Medulla oblongata (tissue), 1 donor: Measurements from ENCODE around the gene FGFR3.
A peak's percentile ranks its signal among the peaks of the same experiment; 100 is the strongest.

Experiments used
- DNase-seq: peaks from one replicate; pipeline ENCODE4 v3.0.0-alpha.2; 2015; ENCODE audit errors: extremely low spot score

Gene FGFR3

DNA sequence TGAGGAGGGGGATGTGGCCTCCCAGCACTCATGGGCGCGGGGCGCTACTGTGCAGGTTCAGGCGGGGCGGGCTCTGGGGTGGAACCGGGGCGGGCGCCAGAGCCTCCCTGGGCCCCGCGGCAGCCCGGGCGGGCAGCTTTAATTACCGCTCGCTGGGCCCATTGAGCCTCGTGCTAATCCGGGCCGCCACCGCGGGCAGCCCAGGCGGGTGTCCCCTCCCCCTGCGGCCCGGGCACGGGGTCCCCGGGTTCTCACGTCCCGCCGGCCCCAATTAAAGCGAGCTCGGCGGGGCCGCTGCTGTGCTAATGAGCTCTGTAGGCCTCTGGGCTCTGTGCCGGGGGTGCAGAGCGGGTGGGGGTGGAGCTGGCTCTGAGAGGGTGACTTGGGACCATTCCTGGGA, 22.8 kb upstream of the FGFR3 start:
- DNase-seq: no peak

GRCh38 chr4:1770791-1771231, 22.3 kb upstream of the FGFR3 start:
- DNase-seq: no peak

- no peak for DNase-seq
Observed at GRCh38 chr4:1771555-1772305, 21.4 kb upstream of the FGFR3 start.

DNA sequence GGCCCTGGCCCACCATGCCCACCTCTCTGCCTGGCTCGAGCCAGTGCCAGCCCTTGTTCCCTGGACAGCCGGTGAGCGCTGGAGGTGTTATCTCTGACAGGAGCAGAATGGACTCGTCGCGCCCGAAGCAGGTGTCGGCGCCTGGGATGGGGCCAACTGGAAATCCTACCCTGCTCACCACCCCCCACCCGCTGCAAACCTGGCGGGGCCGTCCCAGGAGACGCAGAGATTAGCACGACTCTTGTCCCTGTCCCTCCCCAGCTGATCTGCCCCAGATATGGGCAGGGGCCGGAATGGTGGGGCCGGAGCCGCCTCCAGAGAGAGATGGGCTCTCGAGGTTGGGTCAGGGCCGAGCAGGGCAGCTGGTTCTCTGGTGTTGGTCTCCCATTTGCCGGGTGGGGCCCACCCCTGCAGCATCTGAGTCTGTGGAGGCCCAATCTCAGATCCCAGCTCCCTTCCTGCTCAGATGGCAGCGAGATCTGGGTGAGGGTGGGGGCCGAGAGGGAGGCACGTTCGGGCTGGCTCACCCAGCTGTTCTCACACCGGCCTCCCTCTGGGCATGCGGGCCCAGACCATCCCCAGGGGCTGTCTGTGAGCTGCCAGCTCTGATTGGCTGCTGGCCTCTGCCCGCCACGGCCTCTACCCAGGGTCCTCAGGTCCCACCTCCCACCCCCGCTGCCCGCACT, 20.1 kb upstream of the FGFR3 start:
- no peak for DNase-seq

- no peak for DNase-seq
Observed at GRCh38 chr4:1773754-1774153, 19.3 kb upstream of the FGFR3 start.

DNA sequence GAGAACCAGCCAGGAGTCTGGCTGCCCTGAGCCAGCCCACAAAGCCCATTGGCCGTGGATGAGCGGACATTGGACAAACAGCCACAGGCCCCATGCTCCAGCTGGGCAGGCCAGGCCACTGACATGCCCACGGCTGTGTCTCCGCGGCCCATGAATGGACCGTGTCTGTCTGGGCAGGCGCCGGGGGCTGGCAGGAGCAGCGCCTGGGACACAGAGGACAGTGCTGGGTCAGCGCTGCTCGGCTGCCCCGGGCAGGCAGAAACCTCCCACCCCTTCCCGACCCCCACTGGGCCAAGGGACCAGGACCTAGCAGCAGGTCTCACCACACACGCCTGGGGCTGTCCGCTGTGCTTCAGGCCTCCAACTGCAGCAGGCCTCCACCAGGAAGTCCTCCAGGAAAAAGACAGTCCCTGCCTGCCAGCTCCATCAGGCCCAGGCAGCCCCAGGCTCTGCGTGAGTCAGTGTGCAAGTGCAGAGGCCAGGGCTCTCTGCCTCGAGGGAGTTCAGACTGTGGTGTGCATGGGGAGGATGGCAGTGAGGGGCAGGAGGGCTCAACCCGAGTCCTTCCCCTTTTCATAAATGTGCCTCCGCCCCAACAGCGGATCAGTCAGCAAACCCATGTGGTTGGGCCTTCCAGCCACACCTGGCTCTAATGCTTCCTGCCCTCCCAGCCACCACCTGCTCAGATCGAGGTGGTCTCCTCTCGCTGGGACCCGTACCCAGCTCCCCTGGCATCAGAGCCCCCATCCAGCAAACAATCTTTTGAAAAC, 17.2 kb upstream of the FGFR3 start:
- DNase-seq: peak; percentile 84

DNA sequence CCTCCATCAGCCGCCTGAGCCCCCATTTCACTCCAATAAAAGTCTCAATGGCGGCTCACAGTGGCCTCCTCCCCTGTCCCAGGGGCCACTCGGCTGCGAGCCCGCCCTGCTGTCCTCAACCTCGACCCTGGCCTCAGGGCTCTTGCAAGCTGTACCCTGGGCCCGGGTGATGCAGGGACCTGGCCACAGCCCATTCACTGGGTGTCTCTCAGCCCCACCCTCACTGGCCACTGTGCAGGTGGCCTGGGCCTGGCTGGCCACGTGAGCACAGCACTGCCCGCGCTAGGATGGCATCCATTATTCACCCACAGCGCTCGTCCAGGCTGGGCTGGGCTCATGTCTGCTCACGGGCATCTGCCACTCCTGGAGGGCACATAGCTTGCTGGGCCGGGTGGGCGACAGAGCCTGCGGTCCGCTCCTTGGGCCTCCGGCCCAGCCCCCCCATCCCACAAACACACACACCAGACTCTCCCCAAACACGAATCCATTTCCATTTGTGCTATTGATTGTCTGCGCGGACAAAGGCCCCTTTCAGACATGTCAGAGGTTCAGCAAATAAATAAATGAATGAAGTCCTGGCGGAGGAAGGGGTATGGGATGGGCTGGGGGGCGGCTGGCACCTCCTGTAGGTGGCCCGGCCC, 16.5 kb upstream of the FGFR3 start:
- DNase-seq: peak; percentile 49

DNA sequence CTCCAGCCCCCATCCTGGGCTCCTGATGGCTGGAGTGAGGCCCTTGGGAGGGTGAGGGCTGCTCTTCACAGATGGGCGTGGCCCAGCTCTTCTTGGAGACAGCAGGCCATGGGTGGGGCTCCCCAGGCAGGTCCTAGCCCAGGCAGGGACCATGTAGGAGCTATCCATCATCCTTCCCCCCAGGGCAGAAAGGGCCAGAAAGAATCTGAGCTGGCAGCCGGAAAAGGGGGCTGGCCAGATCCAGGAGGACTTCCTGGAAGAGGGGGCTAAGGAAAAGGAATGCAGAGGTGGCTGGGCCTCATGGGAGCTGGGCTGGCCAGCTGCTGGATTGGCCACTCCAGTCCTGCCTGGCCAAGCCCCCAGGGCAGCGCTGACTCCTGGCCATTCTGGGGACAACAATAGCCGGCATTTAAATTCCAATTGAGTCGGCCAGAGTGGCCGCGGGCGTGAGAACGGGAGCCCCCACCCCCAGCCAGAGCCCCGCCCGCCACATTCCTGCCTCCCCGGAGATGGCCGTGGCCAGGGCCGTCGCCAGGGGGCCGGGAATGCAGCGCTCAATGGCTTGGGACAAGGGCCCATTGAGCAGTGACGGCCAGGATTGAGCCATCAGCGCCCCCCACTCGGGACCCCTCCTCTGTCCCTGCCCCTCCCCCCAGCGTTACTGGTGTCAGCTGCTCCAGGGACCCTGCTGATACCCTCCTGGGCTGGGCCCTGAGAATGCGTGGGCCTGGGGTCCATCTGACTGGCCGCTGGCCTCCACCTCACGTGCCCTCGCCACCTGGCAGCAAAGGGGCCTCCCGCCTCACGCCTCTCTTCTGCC, 15.1 kb upstream of the FGFR3 start:
- DNase-seq: peak; percentile 63

GRCh38 chr4:1778642-1779392, 14.3 kb upstream of the FGFR3 start:
- DNase-seq: no peak

DNA sequence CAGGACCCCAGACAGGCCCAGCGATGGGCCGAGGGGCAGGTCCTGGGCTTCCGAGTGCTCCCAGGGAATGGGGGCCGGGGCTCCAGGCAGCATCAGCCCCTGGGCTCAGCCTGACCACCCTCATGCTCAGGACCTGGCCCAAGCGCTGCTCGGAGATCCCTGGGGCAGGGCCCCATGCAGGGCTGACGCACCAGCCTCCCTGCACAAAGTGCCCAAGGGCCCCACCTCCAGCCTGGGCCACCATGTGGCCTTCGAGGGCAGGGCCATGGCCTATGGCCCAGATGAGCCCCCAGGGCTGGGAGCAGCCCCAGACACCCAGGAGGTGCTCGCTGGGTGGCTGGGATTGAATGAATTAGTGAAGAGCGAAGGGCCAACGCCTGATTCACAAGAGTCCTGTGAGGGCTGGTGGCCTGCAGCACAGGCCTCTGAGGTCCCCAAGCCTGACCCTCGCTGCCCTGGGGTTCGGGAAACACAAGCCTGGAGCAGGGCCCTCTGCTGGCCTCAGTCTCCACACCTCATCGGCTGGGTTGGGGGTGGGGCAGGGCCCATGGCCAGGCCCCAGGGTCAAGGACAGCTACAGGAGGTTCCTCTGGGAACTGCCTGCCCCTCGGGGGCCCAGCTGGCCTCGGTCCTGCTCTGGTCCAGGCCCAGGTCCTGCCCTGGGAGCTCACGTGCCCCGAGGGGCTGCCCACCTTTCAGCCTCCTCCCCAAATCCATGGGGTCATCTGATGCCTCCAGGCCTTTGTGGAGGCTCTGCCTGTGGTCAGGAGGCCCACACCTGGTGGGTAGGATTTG, 13.3 kb upstream of the FGFR3 start:
- DNase-seq: no peak

- DNase-seq: no peak
Observed at GRCh38 chr4:1780435-1780834, 12.7 kb upstream of the FGFR3 start.

DNA sequence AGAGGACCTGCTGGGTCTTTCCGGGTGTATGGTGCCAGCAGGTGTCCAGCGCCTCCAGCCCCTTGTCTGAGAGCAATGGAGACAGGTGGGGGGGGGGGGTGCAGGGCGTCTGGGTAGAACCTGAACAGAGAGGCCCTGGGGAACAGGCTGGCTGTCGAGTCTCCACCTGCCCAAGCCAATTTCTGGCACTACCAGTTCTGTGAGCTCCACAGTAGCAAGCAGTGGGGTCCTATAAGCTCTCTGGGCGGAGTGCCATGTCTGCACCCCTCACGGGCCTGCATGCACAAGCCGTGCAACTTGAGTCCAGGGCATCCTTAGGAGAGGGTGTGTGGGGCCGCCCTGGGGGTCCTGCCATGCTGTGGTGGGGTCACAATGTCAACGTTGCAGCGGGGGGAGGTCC, 10.1 kb upstream of the FGFR3 start:
- DNase-seq: no peak

DNA sequence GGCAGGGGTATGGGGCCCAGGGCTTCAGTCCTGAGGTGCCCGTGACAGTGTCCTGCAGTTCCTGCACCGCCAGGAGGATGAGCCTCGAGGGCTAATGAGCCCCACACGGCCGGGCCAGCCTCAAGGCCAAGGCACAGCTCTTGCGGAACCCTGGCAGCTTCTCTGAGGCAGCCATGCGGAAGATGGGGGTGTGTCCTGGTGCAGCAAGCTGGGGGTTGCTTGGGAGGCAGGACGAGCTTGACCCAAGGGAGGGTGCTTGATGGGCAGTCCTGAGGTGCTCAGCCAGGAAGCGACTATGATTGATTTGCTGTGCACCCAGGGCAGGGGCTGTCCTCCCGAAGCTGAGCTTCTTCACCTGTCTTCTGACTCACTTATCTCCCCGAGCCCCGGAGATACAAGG, 9.1 kb upstream of the FGFR3 start:
- no peak for DNase-seq

- DNase-seq: peak; percentile 53
Observed at GRCh38 chr4:1784395-1784788, 8.7 kb upstream of the FGFR3 start.

DNA sequence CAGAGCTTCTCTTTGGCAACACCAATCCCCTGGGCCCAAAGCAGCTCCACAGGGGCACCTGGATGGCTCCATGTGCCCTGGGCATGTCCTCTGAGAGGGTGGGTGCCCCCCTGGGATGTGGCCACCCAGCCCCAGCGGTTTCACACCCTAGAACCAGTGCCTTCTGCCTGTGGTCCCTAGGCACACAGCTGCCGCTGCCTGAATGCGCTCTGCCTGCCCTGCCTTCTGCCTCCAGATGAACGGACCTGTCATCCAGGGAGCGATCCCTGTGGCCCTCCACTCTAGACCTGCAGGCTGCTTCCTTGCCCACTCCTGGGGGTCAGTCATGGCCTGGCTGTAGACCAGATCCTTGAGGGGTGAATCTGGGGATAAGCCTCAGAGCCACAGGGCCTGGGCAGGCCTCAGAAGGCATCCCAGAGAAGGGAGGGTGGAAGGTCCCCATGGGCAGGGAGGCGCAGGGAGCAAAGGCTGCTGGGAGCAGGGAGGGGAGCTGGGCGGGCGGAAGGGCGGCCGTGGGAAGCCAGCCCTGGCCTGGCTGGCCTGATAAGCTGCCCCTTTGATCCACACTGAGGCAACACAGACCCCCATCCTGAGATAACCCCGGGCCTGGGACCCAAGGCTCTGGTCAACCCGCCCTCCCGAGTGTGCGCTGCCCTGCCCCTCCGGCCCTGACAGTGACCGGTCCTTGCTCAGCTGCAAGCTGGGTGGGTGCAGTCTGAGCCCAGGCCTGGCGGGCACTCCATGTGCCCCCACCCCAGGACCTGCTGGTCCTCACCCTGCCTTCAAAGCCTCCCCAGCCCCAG, 8.1 kb upstream of the FGFR3 start:
- no peak for DNase-seq

DNA sequence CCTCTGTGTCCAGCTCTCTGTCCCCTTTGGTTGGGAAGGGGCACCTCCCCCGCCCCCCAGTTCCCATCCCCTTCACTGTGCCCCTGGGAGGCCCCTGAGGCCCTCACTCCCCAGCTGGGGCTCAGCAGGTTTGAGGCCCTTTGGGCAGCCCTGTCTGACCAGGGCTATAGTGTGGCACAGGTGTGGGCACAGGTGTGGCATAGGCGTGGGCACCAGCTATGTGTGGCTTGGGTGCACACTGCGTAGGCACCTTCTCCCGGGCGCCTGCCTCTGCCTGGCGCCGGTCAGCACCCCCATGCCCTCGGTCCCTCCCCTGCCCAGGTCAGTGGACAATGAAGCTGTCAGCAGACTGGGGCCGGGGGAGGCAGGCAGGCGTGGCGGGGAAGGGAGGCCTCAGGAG, 7.5 kb upstream of the FGFR3 start:
- DNase-seq: no peak

DNA sequence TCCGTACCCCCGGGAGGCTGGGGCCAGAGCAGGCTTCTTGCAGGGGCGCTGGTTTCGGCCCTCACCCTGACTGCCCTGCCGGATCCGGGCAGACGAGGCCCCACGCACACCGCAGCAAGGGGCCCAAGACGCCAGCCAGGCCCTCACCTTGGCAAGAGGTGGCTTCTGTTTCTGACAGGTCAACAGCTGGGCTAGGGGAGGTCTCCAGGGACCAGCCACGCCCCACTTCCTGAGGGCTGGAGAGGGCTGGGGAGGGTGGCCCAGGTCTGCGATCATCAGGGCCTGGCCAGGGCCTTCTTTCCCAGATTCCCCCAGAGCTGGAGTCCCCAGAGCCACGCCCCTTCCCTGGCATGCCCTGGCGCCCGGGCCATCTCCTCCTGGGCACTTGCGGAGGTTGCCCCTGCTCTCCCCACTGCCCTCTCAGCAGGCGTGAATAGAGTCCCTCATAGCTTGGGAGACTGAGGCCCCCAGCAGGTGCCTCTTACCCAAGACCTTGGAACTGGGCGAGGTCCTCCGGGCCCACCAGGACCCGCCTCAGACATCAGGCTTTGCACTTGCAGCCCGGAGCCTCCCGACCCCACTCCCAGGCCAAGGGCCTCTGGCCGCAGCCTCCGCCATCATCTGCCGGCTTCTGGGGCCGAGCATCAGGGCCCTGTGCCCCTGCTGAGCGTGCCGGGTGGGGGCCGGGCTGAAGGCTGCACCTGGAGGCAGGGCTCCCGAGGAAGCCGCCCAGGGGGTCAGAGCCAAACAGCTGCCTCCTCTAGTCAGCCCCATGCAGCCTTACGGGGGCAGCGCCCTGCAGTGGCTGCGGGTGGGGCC, 6.3 kb upstream of the FGFR3 start:
- no peak for DNase-seq
